GM12878 (cell line): ENCODE data around the gene ERBB3. TPM values are rescaled to one million over a fixed set of nuclear protein-coding genes. Genes with fewer than 3 reads are reported as not detected.

ENCODE experiments used
- ATAC-seq: fragments of 200-7000 bp; cut with Tn5 transposase; 3 replicates; pipeline ENCODE4 v1.9.1; 2020; ENCODE audit warnings: mild to moderate bottlenecking, moderate library complexity
- BruUV-seq: library from RNA; stranded (reverse); fragments of 400-500 nt; replicated peaks from 2 replicates; lab custom pipeline; 2021; lab: Mats Ljungman, UMichigan
- CTCF ChIA-PET: fragments of 300-600 bp; sonication (Branson Sonifier 250); formaldehyde crosslinking; extraction: SDS; loops from one replicate; lab custom pipeline; 2021; ENCODE audit warnings: inconsistent platforms; lab: Yijun Ruan, JAX
- POLR2A ChIA-PET: fragments of 350-600 bp; formaldehyde crosslinking; extraction: SDS; loops from one replicate; lab custom pipeline; 2021; ENCODE audit warnings: inconsistent platforms; lab: Charles Lee
- RAD21 ChIA-PET: fragments of 300-600 bp; sonication (Branson Sonifier 250); formaldehyde crosslinking; loops from one replicate; lab custom pipeline; 2023; ENCODE audit warnings: antibody characterized with exemption; ENCODE audit not compliant: unreplicated experiment; lab: Charles Lee
- SMC1A ChIA-PET: fragments of 300-600 bp; sonication (Branson Sonifier 250); formaldehyde crosslinking; loops from one replicate; lab custom pipeline; 2023; ENCODE audit not compliant: unreplicated experiment, uncharacterized antibody; lab: Charles Lee
- DNase-seq: peaks from one replicate; pipeline ENCODE4 v3.0.0-alpha.2; 2011; ENCODE audit warnings: low read depth, low spot score
- FAIRE-seq: peaks from 3 replicates; lab custom pipeline; 2011; peaks lifted over from hg19 to GRCh38; lab: Jason Lieb, UNC
- H2AFZ ChIP-seq: 2 replicates; pipeline ENCODE4 v1.6.0; 2011; ENCODE audit warnings: low read depth, low read length, control low read depth; ENCODE audit not compliant: control insufficient read depth
- H3K27ac ChIP-seq: 2 replicates; pipeline ENCODE4 v1.5.1; 2011; ENCODE audit warnings: control low read depth; ENCODE audit not compliant: control insufficient read depth, insufficient read depth
- H3K27me3 ChIP-seq, 2 experiments: replicated peaks in 1 of 2; 2 replicates each; pipeline versions ENCODE4 v1.6.0 to v1.6.1; 2011; ENCODE audit warnings: low read length in 1 of 2; ENCODE audit not compliant: control insufficient read depth in 2 of 2, insufficient read depth in 2 of 2
- H3K36me3 ChIP-seq, 2 experiments: 2 replicates each; pipeline ENCODE4 v1.5.1; 2011; ENCODE audit warnings: low read length in 1 of 2; ENCODE audit not compliant: control insufficient read depth in 2 of 2, insufficient read depth in 2 of 2
- H3K4me1 ChIP-seq: 2 replicates; pipeline ENCODE4 v1.6.1; 2011; ENCODE audit warnings: mild to moderate bottlenecking, low read length, moderate library complexity, mixed read lengths; ENCODE audit not compliant: control insufficient read depth, insufficient read depth
- H3K4me2 ChIP-seq: 2 replicates; pipeline ENCODE4 v1.6.0; 2011; ENCODE audit warnings: control low read depth; ENCODE audit not compliant: control insufficient read depth, insufficient read depth
- H3K4me3 ChIP-seq: fragments of 200-600 bp; sonication (generic); 2 replicates; pipeline ENCODE4 v1.5.1; 2016
- H3K79me2 ChIP-seq: 2 replicates; pipeline ENCODE4 v1.6.0; 2011; ENCODE audit warnings: low read length; ENCODE audit not compliant: control insufficient read depth, insufficient read depth
- H3K9ac ChIP-seq: 2 replicates; pipeline ENCODE4 v1.8.0; 2011; ENCODE audit warnings: low read length, control low read depth, mixed read lengths; ENCODE audit not compliant: control insufficient read depth, insufficient read depth
- H3K9me3 ChIP-seq: replicated peaks from 3 replicates; pipeline ENCODE4 v1.5.1; 2011; ENCODE audit warnings: mild to moderate bottlenecking, low read length; ENCODE audit not compliant: control insufficient read depth, insufficient read depth
- H4K20me1 ChIP-seq: 2 replicates; pipeline ENCODE4 v1.6.0; 2011; ENCODE audit not compliant: control insufficient read depth, insufficient read depth
- ATF7 ChIP-seq: fragments of 450-650 bp; IDR thresholded peaks from 2 replicates; pipeline ENCODE4 v1.6.1; 2016; ENCODE audit warnings: low read depth, mild to moderate bottlenecking
- BMI1 ChIP-seq: fragments of 450-650 bp; IDR thresholded peaks from 2 replicates; pipeline ENCODE4 v1.6.1; 2016; ENCODE audit warnings: mild to moderate bottlenecking, moderate library complexity, borderline replicate concordance
- POLR2AphosphoS2 ChIP-seq: IDR thresholded peaks from 2 replicates; pipeline ENCODE4 v1.6.1; 2011; ENCODE audit warnings: low read depth, mild to moderate bottlenecking, low read length, improper control_type of control experiment, moderate library complexity
- SMARCA5 ChIP-seq: fragments of 450-650 bp; IDR thresholded peaks from 2 replicates; pipeline ENCODE4 v1.6.1; 2017; ENCODE audit warnings: mild to moderate bottlenecking
- SP1 ChIP-seq: IDR thresholded peaks from one replicate; pipeline ENCODE4 v1.6.1; 2011; ENCODE audit warnings: low read depth, low read length
- SPI1 ChIP-seq: IDR thresholded peaks from 2 replicates; pipeline ENCODE4 v1.6.1; 2011; ENCODE audit warnings: low read depth, mild to moderate bottlenecking, low read length, moderate library complexity, borderline replicate concordance; ENCODE audit not compliant: insufficient read depth
- TARDBP ChIP-seq: IDR thresholded peaks from 2 replicates; pipeline ENCODE4 v1.6.1; 2016; ENCODE audit warnings: borderline replicate concordance
- WGBS: methylation state at CpG from one replicate; pipeline ENCODE4 v1.1.6; 2016; ENCODE audit warnings: low lambda C conversion rate; ENCODE audit not compliant: insufficient replicate concordance, insufficient coverage; ENCODE audit errors: missing lambda C conversion rate; 5-methylcytosine and 5-hydroxymethylcytosine counted together
- in situ Hi-C: fragments of 300-500 bp; cut with MboI; formaldehyde crosslinking; loops from 9 replicates; pipeline ENCODE4 v1.14.3; 2018; ENCODE audit warnings: mixed read lengths
- intact Hi-C: fragments of 100-400 bp; cut with micrococcal nuclease; formaldehyde crosslinking; loops from one replicate; pipeline ENCODE4 v1.14.2; 2022; ENCODE audit not compliant: unreplicated experiment
- polyA plus RNA-seq, 11 experiments: library from polyadenylated mRNA; depleted of rRNA in 4 of 11; unstranded in 6 of 11; stranded (reverse) in 5 of 11; fragments of >200 nt; fragmentation: Nextera tagmentation in 4 of 11; fragmentation: Illumina TruSeq in 1 of 11; extraction: Ambion mirVana in 4 of 11; extraction: Trizol in 1 of 11; gene quantifications; 1 replicate in 1 of 11; 2 replicates in 10 of 11; pipeline versions ENCODE4 v1.2.1 to v1.2.3, GENCODE V29; 2011 to 2016; ENCODE audit warnings: inconsistent platforms in 2 of 11, missing spikeins in 2 of 11, low read depth in 1 of 11
- total RNA-seq, 4 experiments: library from RNA; depleted of rRNA in 3 of 4; stranded (reverse); fragments of >200 nt in 3 of 4; fragmentation: Illumina TruSeq in 1 of 4; extraction: Trizol in 1 of 4; gene quantifications; 2 replicates each; pipeline versions ENCODE4 v1.2.1 to v1.2.3, GENCODE V29; 2013 to 2021
- TF ChIP-seq, protein P1 (sequence below): fragments of 450-650 bp; IDR thresholded peaks from 2 replicates; pipeline ENCODE4 v1.6.1; 2017; ENCODE audit warnings: mild to moderate bottlenecking, moderate library complexity
- TF ChIP-seq, protein P2 (sequence below): fragments of 150-350 bp; IDR thresholded peaks from 2 replicates; pipeline ENCODE4 v1.6.1; 2016; ENCODE audit warnings: low read depth, low read length

ERBB3 gene
- total and polyA plus RNA-seq, 10 of the 15 experiments (the other 5 are each of a cell fraction or from before 2014, with no cell fraction given), result 0.03 to 0.72 (median 0.04) TPM; not detected in 5

GRCh38 chr12:56129942-56130495 lies 50.1 kb downstream of the ERBB3 start:
- intact Hi-C loops, result loop anchor here (5.0 to 10.0 kb wide), 2 partner anchors 337 to 515 kb away; partner anchors contain the start of genes ATP5F1B and SPRYD4
- ChIA-PET RAD21 (no interaction called here), POLR2A (interaction anchor here (0.9 to 4.5 kb wide), 3 partner anchors 12 to 92 kb away, joined by 4 to 44 read pairs (median 6); partner anchors contain the start of genes RNF41 and SMARCC2), SMC1A (interaction anchor here (0.9 to 4.8 kb wide), 4 partner anchors 12 to 60 kb away, joined by 3 to 68 read pairs (median 4); partner anchors contain the start of genes SMARCC2 and ZC3H10), CTCF (interaction anchor here (0.6 to 10.3 kb wide), 2 partner anchors 59 to 307 kb away, joined by 3 to 129 read pairs; partner anchors contain the start of gene SMARCC2)
- Histone ChIP-seq H3K27ac (peak overlapping the region; percentile 55), H3K4me2 (peak overlapping the region; percentile 98), H3K9me3 (no peaks in the 10 kb centered on the region), H3K36me3 (peaks cover 14 to 16% of the 10 kb centered on the region in 2 experiments), H2AFZ (no peak overlapping the region; the same call in 1 of the 2 replicates), H3K4me3 (peak overlapping the region; percentile 93), H3K4me1 (peaks cover 24% of the 10 kb centered on the region), H3K9ac (peak overlapping the region; percentile 78), H3K79me2 (peaks cover 21% of the 10 kb centered on the region), H4K20me1 (no peaks in the 10 kb centered on the region), H3K27me3 (no peaks in the 10 kb centered on the region)
- BruUV-seq, result no TSS peak
- no peak for DNase-seq
- ATAC-seq, result no peak
- TF ChIP-seq POLR2AphosphoS2, result no peak
- TF ChIP-seq TARDBP, result no peak
- TF ChIP-seq, protein P1, sequence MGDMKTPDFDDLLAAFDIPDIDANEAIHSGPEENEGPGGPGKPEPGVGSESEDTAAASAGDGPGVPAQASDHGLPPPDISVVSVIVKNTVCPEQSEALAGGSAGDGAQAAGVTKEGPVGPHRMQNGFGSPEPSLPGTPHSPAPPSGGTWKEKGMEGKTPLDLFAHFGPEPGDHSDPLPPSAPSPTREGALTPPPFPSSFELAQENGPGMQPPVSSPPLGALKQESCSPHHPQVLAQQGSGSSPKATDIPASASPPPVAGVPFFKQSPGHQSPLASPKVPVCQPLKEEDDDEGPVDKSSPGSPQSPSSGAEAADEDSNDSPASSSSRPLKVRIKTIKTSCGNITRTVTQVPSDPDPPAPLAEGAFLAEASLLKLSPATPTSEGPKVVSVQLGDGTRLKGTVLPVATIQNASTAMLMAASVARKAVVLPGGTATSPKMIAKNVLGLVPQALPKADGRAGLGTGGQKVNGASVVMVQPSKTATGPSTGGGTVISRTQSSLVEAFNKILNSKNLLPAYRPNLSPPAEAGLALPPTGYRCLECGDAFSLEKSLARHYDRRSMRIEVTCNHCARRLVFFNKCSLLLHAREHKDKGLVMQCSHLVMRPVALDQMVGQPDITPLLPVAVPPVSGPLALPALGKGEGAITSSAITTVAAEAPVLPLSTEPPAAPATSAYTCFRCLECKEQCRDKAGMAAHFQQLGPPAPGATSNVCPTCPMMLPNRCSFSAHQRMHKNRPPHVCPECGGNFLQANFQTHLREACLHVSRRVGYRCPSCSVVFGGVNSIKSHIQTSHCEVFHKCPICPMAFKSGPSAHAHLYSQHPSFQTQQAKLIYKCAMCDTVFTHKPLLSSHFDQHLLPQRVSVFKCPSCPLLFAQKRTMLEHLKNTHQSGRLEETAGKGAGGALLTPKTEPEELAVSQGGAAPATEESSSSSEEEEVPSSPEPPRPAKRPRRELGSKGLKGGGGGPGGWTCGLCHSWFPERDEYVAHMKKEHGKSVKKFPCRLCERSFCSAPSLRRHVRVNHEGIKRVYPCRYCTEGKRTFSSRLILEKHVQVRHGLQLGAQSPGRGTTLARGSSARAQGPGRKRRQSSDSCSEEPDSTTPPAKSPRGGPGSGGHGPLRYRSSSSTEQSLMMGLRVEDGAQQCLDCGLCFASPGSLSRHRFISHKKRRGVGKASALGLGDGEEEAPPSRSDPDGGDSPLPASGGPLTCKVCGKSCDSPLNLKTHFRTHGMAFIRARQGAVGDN, result no peak
- TF ChIP-seq, protein P2, sequence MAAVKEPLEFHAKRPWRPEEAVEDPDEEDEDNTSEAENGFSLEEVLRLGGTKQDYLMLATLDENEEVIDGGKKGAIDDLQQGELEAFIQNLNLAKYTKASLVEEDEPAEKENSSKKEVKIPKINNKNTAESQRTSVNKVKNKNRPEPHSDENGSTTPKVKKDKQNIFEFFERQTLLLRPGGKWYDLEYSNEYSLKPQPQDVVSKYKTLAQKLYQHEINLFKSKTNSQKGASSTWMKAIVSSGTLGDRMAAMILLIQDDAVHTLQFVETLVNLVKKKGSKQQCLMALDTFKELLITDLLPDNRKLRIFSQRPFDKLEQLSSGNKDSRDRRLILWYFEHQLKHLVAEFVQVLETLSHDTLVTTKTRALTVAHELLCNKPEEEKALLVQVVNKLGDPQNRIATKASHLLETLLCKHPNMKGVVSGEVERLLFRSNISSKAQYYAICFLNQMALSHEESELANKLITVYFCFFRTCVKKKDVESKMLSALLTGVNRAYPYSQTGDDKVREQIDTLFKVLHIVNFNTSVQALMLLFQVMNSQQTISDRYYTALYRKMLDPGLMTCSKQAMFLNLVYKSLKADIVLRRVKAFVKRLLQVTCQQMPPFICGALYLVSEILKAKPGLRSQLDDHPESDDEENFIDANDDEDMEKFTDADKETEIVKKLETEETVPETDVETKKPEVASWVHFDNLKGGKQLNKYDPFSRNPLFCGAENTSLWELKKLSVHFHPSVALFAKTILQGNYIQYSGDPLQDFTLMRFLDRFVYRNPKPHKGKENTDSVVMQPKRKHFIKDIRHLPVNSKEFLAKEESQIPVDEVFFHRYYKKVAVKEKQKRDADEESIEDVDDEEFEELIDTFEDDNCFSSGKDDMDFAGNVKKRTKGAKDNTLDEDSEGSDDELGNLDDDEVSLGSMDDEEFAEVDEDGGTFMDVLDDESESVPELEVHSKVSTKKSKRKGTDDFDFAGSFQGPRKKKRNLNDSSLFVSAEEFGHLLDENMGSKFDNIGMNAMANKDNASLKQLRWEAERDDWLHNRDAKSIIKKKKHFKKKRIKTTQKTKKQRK, result no peak
- TF ChIP-seq ATF7, result no peak
- no peak for TF ChIP-seq SP1
- TF ChIP-seq SMARCA5, result no peak
- TF ChIP-seq BMI1, result no peak
- no peak for TF ChIP-seq SPI1
- in situ Hi-C loops, result loop anchor here (5.0 kb wide), 1 partner anchor 57 kb away; the partner anchor contains the start of gene SMARCC2
- FAIRE-seq, result no peak
- 36% methylated on average over 22 of the region's 22 CpGs for WGBS
